HPDE6-E6E7 (cell line): ENCODE measurements around the gene MAGEB17.
"Not testable (repeated sequence)": the region's sequence is repeated elsewhere in the genome, so short reads cannot be mapped to it uniquely, and the experiment has no call there.

ENCODE experiments used
- DNase-seq: peaks from one replicate; pipeline ENCODE4 v3.0.0; 2011; ENCODE audit warnings: missing footprints; ENCODE audit errors: extremely low spot score

Gene MAGEB17

GRCh38 chrX:16156692-16157331 lies 10.5 kb upstream of the MAGEB17 start:
- DNase-seq = no peak

GRCh38 chrX:16160729-16161128 lies 6.6 kb upstream of the MAGEB17 start:
- DNase-seq = peak; percentile 42

- DNase-seq = not testable (repeated sequence)
These were observed 6.1 kb upstream of the MAGEB17 start for GRCh38 chrX:16161173-16161572.

GRCh38 chrX:16162391-16162790 lies 4.9 kb upstream of the MAGEB17 start:
- no peak for DNase-seq

- DNase-seq = no peak
These were observed 2.5 kb upstream of the MAGEB17 start for GRCh38 chrX:16164748-16165147.

GRCh38 chrX:16171039-16171438 lies 3.8 kb downstream of the MAGEB17 start:
- no peak for DNase-seq

- DNase-seq = no peak
These were observed 4.7 kb downstream of the MAGEB17 start for GRCh38 chrX:16171944-16172343.

GRCh38 chrX:16172391-16172790 lies 5.1 kb downstream of the MAGEB17 start:
- DNase-seq = no peak

- DNase-seq = no peak
These were observed 8.2 kb downstream of the MAGEB17 start for GRCh38 chrX:16175329-16176061.

- no peak for DNase-seq
These were observed 10.0 kb downstream of the MAGEB17 start for GRCh38 chrX:16177260-16177659.

- not testable (repeated sequence) for DNase-seq
These were observed 16.6 kb downstream of the MAGEB17 start for GRCh38 chrX:16183843-16184242.

- peak; percentile 56 for DNase-seq
These were observed 18.4 kb downstream of the MAGEB17 start for GRCh38 chrX:16185725-16186136.

GRCh38 chrX:16186380-16187007 lies 19.2 kb downstream of the MAGEB17 start:
- DNase-seq = no peak

GRCh38 chrX:16187024-16187760 lies 19.9 kb downstream of the MAGEB17 start:
- no peak for DNase-seq

- no peak for DNase-seq
These were observed 21.4 kb downstream of the MAGEB17 start for GRCh38 chrX:16188687-16189086.

GRCh38 chrX:16191605-16192004 lies 24.3 kb downstream of the MAGEB17 start:
- DNase-seq = no peak

- DNase-seq = no peak
These were observed 29.5 kb downstream of the MAGEB17 start for GRCh38 chrX:16196829-16197228.

GRCh38 chrX:16199343-16199742 lies 32.1 kb downstream of the MAGEB17 start:
- DNase-seq = no peak

- DNase-seq = no peak
These were observed 35.7 kb downstream of the MAGEB17 start for GRCh38 chrX:16202943-16203342.

- DNase-seq = no peak
These were observed 37.3 kb downstream of the MAGEB17 start for GRCh38 chrX:16204538-16204937.

GRCh38 chrX:16205840-16206239 lies 38.6 kb downstream of the MAGEB17 start:
- DNase-seq = no peak

GRCh38 chrX:16207634-16208033 lies 40.4 kb downstream of the MAGEB17 start:
- no peak for DNase-seq
